Upper lobe of left lung (tissue), 6 donors: ENCODE results near the gene PLEKHM2. TPM values are rescaled to one million over a fixed set of nuclear protein-coding genes. Genes with fewer than 3 reads are reported as not detected.

Experiments
- ATAC-seq, 2 donors: fragments of 200-7000 bp; cut with Tn5 transposase; one replicate each; pipeline ENCODE4 v1.9.1; 2022; ENCODE audit warnings: mild to moderate bottlenecking in 2 of 2, moderate library complexity in 2 of 2; ENCODE audit not compliant: low FRiP score in 2 of 2
- DNase-seq, 2 donors: peaks; one replicate each; pipeline ENCODE4 v3.0.0-alpha.2; 2019 to 2020
- H3K27ac ChIP-seq, 4 donors: fragments of 200-600 bp; sonication (generic); one replicate each; pipeline ENCODE4 v1.5.1; 2016 to 2019
- H3K27me3 ChIP-seq, 4 donors: fragments of 200-600 bp; sonication (generic); one replicate each; pipeline ENCODE4 v1.5.1; 2017 to 2019
- H3K36me3 ChIP-seq, 4 donors: fragments of 200-600 bp; sonication (generic); one replicate each; pipeline ENCODE4 v1.5.1; 2016 to 2019
- H3K4me1 ChIP-seq, 4 donors: fragments of 200-600 bp; sonication (generic); one replicate each; pipeline ENCODE4 v1.5.1; 2018 to 2019
- H3K4me3 ChIP-seq, 4 donors: fragments of 200-600 bp; sonication (generic); one replicate each; pipeline ENCODE4 v1.5.1; 2017 to 2019; ENCODE audit warnings: mild to moderate bottlenecking in 2 of 4, moderate library complexity in 1 of 4
- H3K9me3 ChIP-seq, 4 donors: fragments of 200-600 bp; sonication (generic); one replicate each; pipeline ENCODE4 v1.5.1; 2018 to 2019
- CTCF ChIP-seq, 6 experiments: fragments of 450-650 bp in 4 of 6; fragments of 200-600 bp in 2 of 6; sonication (generic) in 2 of 6; IDR thresholded peaks; one replicate each; pipeline ENCODE4 v1.5.1; 2016 to 2019; ENCODE audit warnings: antibody characterized with exemption in 6 of 6
- EP300 ChIP-seq, 4 donors: sonication (generic); formaldehyde crosslinking; IDR thresholded peaks; one replicate each; pipeline ENCODE4 v1.5.1; 2017; ENCODE audit warnings: antibody characterized with exemption in 4 of 4, control low read depth in 2 of 4
- POLR2A ChIP-seq, 4 donors: fragments of 450-650 bp; IDR thresholded peaks; one replicate each; pipeline ENCODE4 v1.5.1; 2016 to 2017; ENCODE audit warnings: antibody characterized with exemption in 4 of 4, mild to moderate bottlenecking in 2 of 4
- POLR2AphosphoS5 ChIP-seq, 2 donors: sonication (generic); formaldehyde crosslinking; IDR thresholded peaks; one replicate each; pipeline ENCODE4 v1.5.1; 2017; ENCODE audit warnings: antibody characterized with exemption in 2 of 2
- WGBS, 2 donors: methylation state at CpG; one replicate each; pipeline ENCODE4 v1.1.5; 2017 to 2018; 5-methylcytosine and 5-hydroxymethylcytosine counted together
- total RNA-seq, 6 donors: library from RNA; depleted of rRNA in 4 of 6; stranded (reverse); fragments of >200 nt in 4 of 6; gene quantifications; one replicate each; pipeline versions ENCODE4 v1.1.0 to v1.2.1, GENCODE V29; 2016 to 2021
- donor health status: DM: no; HTN: no; CAD: no; lungs with moderate emphysema.
- donor health status: DM: no; HTN: yes; CAD: no; lungs with severe emphysema.

The PLEKHM2 gene
- total RNA-seq, 6 donors from 2014 or later = 50.3 to 120 (median 83.3) TPM

GRCh38 chr1:15731735-15732685 is 47.9 kb downstream of the PLEKHM2 start:
- H3K4me1 ChIP-seq = peaks cover 14 to 31% (median 26%) of the 10 kb centered on the region in 4 donors
- DNase-seq = peak in 1 of 2 donors; percentile 68
- H3K27ac ChIP-seq = peak overlapping the region in 2 of 4 donors; percentile 11 to 26
- no peak overlapping the region for H3K4me3 ChIP-seq
- no peaks in the 10 kb centered on the region for H3K27me3 ChIP-seq
- peaks cover 43 to 81% (median 74%) of the 10 kb centered on the region in 4 donors for H3K36me3 ChIP-seq
- 89 to 94% methylated on average over 18 to 38 of the region's 39 CpGs for WGBS, 2 donors
- no peak for TF ChIP-seq CTCF (IDR thresholded peaks at IDR 0.05)
- TF ChIP-seq POLR2A (IDR thresholded peaks at IDR 0.05) = no peak
- TF ChIP-seq EP300 (IDR thresholded peaks at IDR 0.05) = no peak
- no peak for TF ChIP-seq POLR2AphosphoS5 (IDR thresholded peaks at IDR 0.05)
- ATAC-seq = no peak
- H3K9me3 ChIP-seq = no peaks in the 10 kb centered on the region

- WGBS, 2 donors = 17 to 60% methylated on average over 1 to 7 of the region's 7 CpGs
- H3K36me3 ChIP-seq = peaks cover 38 to 74% (median 67%) of the 10 kb centered on the region in 4 donors
- H3K9me3 ChIP-seq = no peaks in the 10 kb centered on the region
- H3K27ac ChIP-seq = peak overlapping the region in 2 of 4 donors; percentile 11 to 26
- no peak overlapping the region for H3K4me3 ChIP-seq
- DNase-seq (peak in 1 of 2 donors; percentile 58), ATAC-seq (no peak)
- TF ChIP-seq POLR2A (IDR thresholded peaks at IDR 0.05) (no peak), POLR2AphosphoS5 (IDR thresholded peaks at IDR 0.05) (no peak), CTCF (IDR thresholded peaks at IDR 0.05) (no peak), EP300 (IDR thresholded peaks at IDR 0.05) (no peak)
- no peaks in the 10 kb centered on the region for H3K27me3 ChIP-seq
- H3K4me1 ChIP-seq = peaks cover 18 to 36% (median 27%) of the 10 kb centered on the region in 4 donors
Observed at GRCh38 chr1:15732686-15733081, 48.6 kb downstream of the PLEKHM2 start.

GRCh38 chr1:15733218-15733725 is 49.2 kb downstream of the PLEKHM2 start:
- ATAC-seq (no peak), DNase-seq (no peak)
- TF ChIP-seq EP300 (IDR thresholded peaks at IDR 0.05) (no peak), POLR2AphosphoS5 (IDR thresholded peaks at IDR 0.05) (no peak), POLR2A (IDR thresholded peaks at IDR 0.05) (no peak), CTCF (IDR thresholded peaks at IDR 0.05) (no peak)
- Histone ChIP-seq H3K9me3 (no peaks in the 10 kb centered on the region), H3K27ac (no peak overlapping the region), H3K4me3 (no peak overlapping the region), H3K36me3 (peaks cover 38 to 69% (median 61%) of the 10 kb centered on the region in 4 donors), H3K4me1 (peaks cover 18 to 36% (median 27%) of the 10 kb centered on the region in 4 donors), H3K27me3 (no peaks in the 10 kb centered on the region)
- 83 to 91% methylated on average over 1 to 7 of the region's 11 CpGs for WGBS, 2 donors

GRCh38 chr1:15733726-15734226 is 49.7 kb downstream of the PLEKHM2 start:
- H3K36me3 ChIP-seq = peaks cover 35 to 64% (median 56%) of the 10 kb centered on the region in 4 donors
- no peaks in the 10 kb centered on the region for H3K9me3 ChIP-seq
- H3K4me1 ChIP-seq = peaks cover 18 to 36% (median 27%) of the 10 kb centered on the region in 4 donors
- DNase-seq = peak in 1 of 2 donors; percentile 80
- ATAC-seq = no peak
- TF ChIP-seq POLR2AphosphoS5 (IDR thresholded peaks at IDR 0.05) (no peak), POLR2A (IDR thresholded peaks at IDR 0.05) (no peak), EP300 (IDR thresholded peaks at IDR 0.05) (no peak), CTCF (IDR thresholded peaks at IDR 0.05) (no peak)
- H3K27ac ChIP-seq = no peak overlapping the region
- no peaks in the 10 kb centered on the region for H3K27me3 ChIP-seq
- WGBS, 2 donors = 95% methylated on average over 20 of the region's 27 CpGs; no CpG with 5 or more reads in 1 of the 2 donors
- H3K4me3 ChIP-seq = no peak overlapping the region
